ENCODE measurements around the gene SLC26A8. TPM values are rescaled to one million over a fixed set of nuclear protein-coding genes. Genes with fewer than 3 reads are reported as not detected.
"Not testable (repeated sequence)": the region's sequence is repeated elsewhere in the genome, so short reads cannot be mapped to it uniquely, and the experiment has no call there.

Gene SLC26A8
- total and polyA plus RNA-seq, 4 donors, result 0.03 to 0.33 (median 0.18) TPM

GRCh38 chr6:35919085-35919826 is 105.2 kb downstream of the SLC26A8 start:
- peak overlapping the region; percentile 81 to 85 for H3K27ac ChIP-seq (ENCODE audit: low read depth in 1 of 2, low read length in 2 of 2)

DNA sequence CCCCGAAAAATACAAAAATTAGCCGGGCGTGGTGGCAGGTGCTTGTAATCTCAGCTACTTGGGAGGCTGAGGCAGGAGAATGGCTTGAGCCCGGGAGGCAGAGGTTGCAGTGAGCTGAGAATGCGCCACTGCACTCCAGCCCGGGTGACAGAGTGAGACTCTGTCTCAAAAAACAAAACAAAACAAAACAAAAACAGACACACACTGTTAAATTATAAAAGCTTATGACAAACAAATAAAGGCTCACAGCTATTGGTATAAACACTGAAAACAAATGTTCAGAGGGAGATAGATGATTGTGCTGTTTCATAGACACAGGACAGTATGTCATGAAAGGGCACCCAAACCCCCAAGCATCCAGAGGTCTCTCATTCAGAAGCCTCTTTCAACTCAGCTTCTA is 107.5 kb downstream of the SLC26A8 start:
- WGBS, result 88% methylated on average over 6 of the region's 6 CpGs
- not testable (repeated sequence) for H3K9me3 ChIP-seq (ENCODE audit: control insufficient read depth in 4 of 4, low read length in 3 of 4); H3K36me3 ChIP-seq (ENCODE audit: control insufficient read depth in 4 of 4, insufficient read depth in 3 of 4, low read depth in 1 of 4, low read length in 3 of 4); H3K9ac ChIP-seq (ENCODE audit: low read depth in 1 of 2, low read length in 2 of 2); H3K27me3 ChIP-seq (ENCODE audit: control insufficient read depth in 4 of 4, insufficient read depth in 4 of 4, low read length in 3 of 4); H3K27ac ChIP-seq (ENCODE audit: low read depth in 1 of 2, low read length in 2 of 2); DNase-seq (ENCODE audit: low spot score); H3K4me3 ChIP-seq (ENCODE audit: low read depth in 1 of 3, low read length in 3 of 3)
- peaks cover 2 to 25% (median 13%) of the 10 kb centered on the region in 4 donors for H3K4me1 ChIP-seq (ENCODE audit: control insufficient read depth in 4 of 4, insufficient read depth in 4 of 4, low read length in 3 of 4)

More at GRCh38 chr6:35919085-35919826, 105.2 kb downstream of the SLC26A8 start:
- peak overlapping the region; percentile 55 to 97 for H3K9ac ChIP-seq (ENCODE audit: low read depth in 1 of 2, low read length in 2 of 2)
- peaks cover 2 to 29% (median 18%) of the 10 kb centered on the region in 4 donors for H3K4me1 ChIP-seq (ENCODE audit: control insufficient read depth in 4 of 4, insufficient read depth in 4 of 4, low read length in 3 of 4)
- H3K27me3 ChIP-seq (ENCODE audit: control insufficient read depth in 4 of 4, insufficient read depth in 4 of 4, low read length in 3 of 4), result no peaks in the 10 kb centered on the region
- peak overlapping the region; percentile 90 to 96 (median 91) for H3K4me3 ChIP-seq (ENCODE audit: low read depth in 1 of 3, low read length in 3 of 3)
- H3K36me3 ChIP-seq (ENCODE audit: control insufficient read depth in 4 of 4, insufficient read depth in 3 of 4, low read depth in 1 of 4, low read length in 3 of 4), result peaks cover 0 to 3% (median 1%) of the 10 kb centered on the region in 4 donors
- WGBS, result 26% methylated on average over 9 of the region's 9 CpGs
- DNase-seq (ENCODE audit: low spot score), result no peak
- TF ChIP-seq JUND (IDR thresholded peaks at IDR 0.05), result peak in 1 of 2 donors; percentile 22
- peak; percentile 25 for TF ChIP-seq ATF3 (IDR thresholded peaks at IDR 0.05)
- TF ChIP-seq REST (IDR thresholded peaks at IDR 0.05), result no peak
- no peaks in the 10 kb centered on the region for H3K9me3 ChIP-seq (ENCODE audit: control insufficient read depth in 4 of 4, low read length in 3 of 4)

DNA sequence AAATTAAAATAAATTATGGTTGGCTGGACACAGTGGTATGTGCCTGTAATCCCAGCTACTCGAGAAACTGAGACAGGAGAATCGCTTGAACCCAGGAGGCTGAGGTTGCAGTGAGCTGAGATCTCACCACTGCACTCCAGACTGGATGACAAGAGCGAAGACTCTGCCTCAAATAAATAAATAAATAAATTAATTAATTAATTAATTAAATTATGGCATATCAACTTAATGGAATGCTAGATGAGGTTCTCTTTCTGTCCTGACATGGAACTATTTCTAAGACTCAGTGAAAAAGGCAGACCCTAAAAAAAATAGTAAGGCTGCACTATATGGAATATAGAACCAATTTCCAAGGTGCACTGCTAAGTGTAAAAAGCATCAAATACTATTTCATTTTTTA is 108.4 kb downstream of the SLC26A8 start:
- Histone ChIP-seq H3K4me3 (ENCODE audit: low read depth in 1 of 3, low read length in 3 of 3) (no peak overlapping the region), H3K9ac (ENCODE audit: low read depth in 1 of 2, low read length in 2 of 2) (no peak overlapping the region), H3K36me3 (ENCODE audit: control insufficient read depth in 4 of 4, insufficient read depth in 3 of 4, low read depth in 1 of 4, low read length in 3 of 4) (peaks cover 0 to 3% (median 1%) of the 10 kb centered on the region in 4 donors), H3K4me1 (ENCODE audit: control insufficient read depth in 4 of 4, insufficient read depth in 4 of 4, low read length in 3 of 4) (peaks cover 2 to 20% (median 9%) of the 10 kb centered on the region in 4 donors), H3K27ac (ENCODE audit: low read depth in 1 of 2, low read length in 2 of 2) (no peak overlapping the region), H3K27me3 (ENCODE audit: control insufficient read depth in 4 of 4, insufficient read depth in 4 of 4, low read length in 3 of 4) (no peaks in the 10 kb centered on the region), H3K9me3 (ENCODE audit: control insufficient read depth in 4 of 4, low read length in 3 of 4) (no peaks in the 10 kb centered on the region)
- WGBS, result 98% methylated on average over 3 of the region's 3 CpGs
- DNase-seq (ENCODE audit: low spot score), result no peak
- TF ChIP-seq FOXA1 (IDR thresholded peaks at IDR 0.05), result no peak
- TF ChIP-seq HNF4A (conservative IDR thresholded peaks at IDR 0.05), result no peak
- TF ChIP-seq, protein P1, sequence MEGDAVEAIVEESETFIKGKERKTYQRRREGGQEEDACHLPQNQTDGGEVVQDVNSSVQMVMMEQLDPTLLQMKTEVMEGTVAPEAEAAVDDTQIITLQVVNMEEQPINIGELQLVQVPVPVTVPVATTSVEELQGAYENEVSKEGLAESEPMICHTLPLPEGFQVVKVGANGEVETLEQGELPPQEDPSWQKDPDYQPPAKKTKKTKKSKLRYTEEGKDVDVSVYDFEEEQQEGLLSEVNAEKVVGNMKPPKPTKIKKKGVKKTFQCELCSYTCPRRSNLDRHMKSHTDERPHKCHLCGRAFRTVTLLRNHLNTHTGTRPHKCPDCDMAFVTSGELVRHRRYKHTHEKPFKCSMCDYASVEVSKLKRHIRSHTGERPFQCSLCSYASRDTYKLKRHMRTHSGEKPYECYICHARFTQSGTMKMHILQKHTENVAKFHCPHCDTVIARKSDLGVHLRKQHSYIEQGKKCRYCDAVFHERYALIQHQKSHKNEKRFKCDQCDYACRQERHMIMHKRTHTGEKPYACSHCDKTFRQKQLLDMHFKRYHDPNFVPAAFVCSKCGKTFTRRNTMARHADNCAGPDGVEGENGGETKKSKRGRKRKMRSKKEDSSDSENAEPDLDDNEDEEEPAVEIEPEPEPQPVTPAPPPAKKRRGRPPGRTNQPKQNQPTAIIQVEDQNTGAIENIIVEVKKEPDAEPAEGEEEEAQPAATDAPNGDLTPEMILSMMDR (IDR thresholded peaks at IDR 0.05; ENCODE audit: low read depth, low read length, missing input control), result no peak
- no peak for TF ChIP-seq TAF1 (conservative IDR thresholded peaks at IDR 0.05)

Measured in liver (tissue), 9 donors.